Left ventricle myocardium inferior (tissue), 1 donor: ENCODE results near the gene CALHM5. TPM values are rescaled to one million over a fixed set of nuclear protein-coding genes. Genes with fewer than 3 reads are reported as not detected.

Experiments used
- DNase-seq: peaks from one replicate; pipeline ENCODE4 v3.0.0-alpha.2; 2020
- H3K27ac ChIP-seq: fragments of 200-600 bp; replicated peaks from 2 replicates; pipeline ENCODE4 v1.8.0; 2021
- H3K27me3 ChIP-seq: fragments of 200-600 bp; 2 replicates; pipeline ENCODE4 v1.8.0; 2021; ENCODE audit warnings: low read depth
- H3K36me3 ChIP-seq: fragments of 200-600 bp; 2 replicates; pipeline ENCODE4 v1.8.0; 2021
- H3K4me1 ChIP-seq: fragments of 200-600 bp; 2 replicates; pipeline ENCODE4 v1.8.0; 2021
- H3K4me3 ChIP-seq: fragments of 200-600 bp; 2 replicates; pipeline ENCODE4 v1.8.0; 2021; ENCODE audit warnings: mild to moderate bottlenecking, moderate library complexity
- H3K9me3 ChIP-seq: fragments of 200-600 bp; replicated peaks from 2 replicates; pipeline ENCODE4 v1.8.0; 2021
- intact Hi-C: fragments of 100-400 bp; cut with micrococcal nuclease; formaldehyde crosslinking; loops from one replicate; pipeline ENCODE4 v1.11.0; 2022
- total RNA-seq: library from RNA; stranded (reverse); fragmentation: NEBNext Ultra II Directional; extraction: Animal tissue kit (Norgen Biotek cat#: 25700); gene quantifications from one replicate; pipeline ENCODE4 v1.2.1, GENCODE V29; 2021
- TF ChIP-seq, protein P1 (sequence below): fragments of 200-600 bp; IDR thresholded peaks from 2 replicates; pipeline ENCODE4 v1.8.0; 2021; ENCODE audit warnings: antibody characterized with exemption, mild to moderate bottlenecking, borderline replicate concordance
- donor health status: DM: no; HTN: yes; CAD: no; lungs with severe emphysema.

Gene CALHM5
- total RNA-seq, 1 donor from 2014 or later, result 2.1 TPM

DNA sequence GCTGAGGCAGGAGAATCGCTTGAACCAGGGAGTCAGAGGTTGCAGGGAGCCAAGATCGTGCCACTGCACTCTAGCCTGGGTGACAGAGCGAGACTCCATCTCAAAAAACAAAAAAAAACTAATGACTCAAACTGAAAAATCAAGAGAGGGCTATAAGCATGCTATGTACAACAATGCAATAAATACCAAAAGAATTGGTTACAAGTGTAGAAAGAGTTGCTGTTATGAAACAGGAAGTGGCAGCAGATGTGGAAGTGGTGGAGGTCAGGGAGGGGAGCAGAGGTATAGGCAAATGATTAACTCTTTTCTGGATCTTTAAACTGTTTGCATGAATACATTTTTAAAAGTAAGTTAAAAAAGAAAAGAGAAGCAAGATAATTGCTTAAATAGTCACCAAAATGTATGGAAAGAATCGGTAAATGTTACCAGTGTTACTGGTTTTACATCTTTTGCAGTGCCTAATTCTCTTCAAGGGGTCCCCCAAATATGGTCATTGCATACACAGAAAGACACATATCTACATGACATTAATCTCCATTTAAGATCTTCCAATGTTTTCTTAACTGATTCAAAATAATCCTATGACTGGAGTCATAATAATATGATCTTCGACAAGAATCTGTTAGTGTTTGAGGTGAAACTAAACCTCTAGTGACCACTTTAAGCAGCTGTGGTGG is 35.3 kb upstream of the CALHM5 start:
- H3K9me3 ChIP-seq, result no peaks in the 10 kb centered on the region
- no peaks in the 10 kb centered on the region for H3K36me3 ChIP-seq
- H3K27ac ChIP-seq, result no peak overlapping the region
- intact Hi-C loops, result no loop called here
- H3K4me3 ChIP-seq, result no peak overlapping the region
- H3K27me3 ChIP-seq, result no peaks in the 10 kb centered on the region
- no peaks in the 10 kb centered on the region for H3K4me1 ChIP-seq
- TF ChIP-seq, protein P1, sequence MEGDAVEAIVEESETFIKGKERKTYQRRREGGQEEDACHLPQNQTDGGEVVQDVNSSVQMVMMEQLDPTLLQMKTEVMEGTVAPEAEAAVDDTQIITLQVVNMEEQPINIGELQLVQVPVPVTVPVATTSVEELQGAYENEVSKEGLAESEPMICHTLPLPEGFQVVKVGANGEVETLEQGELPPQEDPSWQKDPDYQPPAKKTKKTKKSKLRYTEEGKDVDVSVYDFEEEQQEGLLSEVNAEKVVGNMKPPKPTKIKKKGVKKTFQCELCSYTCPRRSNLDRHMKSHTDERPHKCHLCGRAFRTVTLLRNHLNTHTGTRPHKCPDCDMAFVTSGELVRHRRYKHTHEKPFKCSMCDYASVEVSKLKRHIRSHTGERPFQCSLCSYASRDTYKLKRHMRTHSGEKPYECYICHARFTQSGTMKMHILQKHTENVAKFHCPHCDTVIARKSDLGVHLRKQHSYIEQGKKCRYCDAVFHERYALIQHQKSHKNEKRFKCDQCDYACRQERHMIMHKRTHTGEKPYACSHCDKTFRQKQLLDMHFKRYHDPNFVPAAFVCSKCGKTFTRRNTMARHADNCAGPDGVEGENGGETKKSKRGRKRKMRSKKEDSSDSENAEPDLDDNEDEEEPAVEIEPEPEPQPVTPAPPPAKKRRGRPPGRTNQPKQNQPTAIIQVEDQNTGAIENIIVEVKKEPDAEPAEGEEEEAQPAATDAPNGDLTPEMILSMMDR, result no peak
- no peak for DNase-seq

DNA sequence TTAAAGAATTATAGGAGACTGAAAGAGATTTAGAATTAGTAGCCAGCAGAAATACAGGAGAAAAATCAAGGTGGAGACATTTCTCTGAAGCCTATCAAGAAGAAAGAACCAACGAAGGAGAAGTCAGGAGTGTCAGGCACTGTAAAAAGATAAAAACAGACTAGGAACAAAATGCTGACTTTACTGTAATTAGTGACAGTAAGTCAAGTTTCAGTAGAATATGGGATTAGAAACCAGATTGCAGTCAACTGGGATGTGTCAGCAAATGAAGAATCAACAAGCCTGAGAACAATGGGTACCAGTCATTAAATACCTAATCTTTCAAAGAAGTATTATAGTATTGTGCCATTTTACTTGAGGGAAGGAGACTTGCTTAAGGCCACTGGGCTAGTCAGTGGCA is 28.7 kb upstream of the CALHM5 start:
- intact Hi-C loops, result no loop called here
- no peaks in the 10 kb centered on the region for H3K4me1 ChIP-seq

DNA sequence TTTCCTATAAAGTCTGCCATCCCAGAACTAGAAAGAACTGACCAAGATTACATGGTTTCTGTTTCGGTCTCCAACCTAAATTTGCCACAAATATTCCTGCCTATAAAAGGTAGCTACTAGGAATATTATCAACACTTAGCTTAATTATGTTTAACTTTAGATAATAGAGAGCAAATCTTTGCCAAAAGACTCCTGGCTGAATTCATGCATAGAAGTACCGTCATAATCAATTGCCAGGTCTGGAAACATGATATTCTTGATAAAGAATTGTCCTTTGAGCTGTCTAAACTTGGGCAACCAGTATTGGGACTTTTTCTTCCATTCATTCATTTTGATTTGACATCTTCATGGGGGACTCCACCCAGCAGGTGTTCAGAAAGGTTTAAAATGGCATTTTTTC is 27.8 kb upstream of the CALHM5 start:
- no peaks in the 10 kb centered on the region for H3K27me3 ChIP-seq
- H3K36me3 ChIP-seq, result no peaks in the 10 kb centered on the region
- no peaks in the 10 kb centered on the region for H3K9me3 ChIP-seq
- intact Hi-C loops, result no loop called here
- DNase-seq, result no peak
- no peaks in the 10 kb centered on the region for H3K4me1 ChIP-seq
- TF ChIP-seq, protein P1, result no peak
- H3K4me3 ChIP-seq, result no peak overlapping the region
- H3K27ac ChIP-seq, result no peak overlapping the region

More for the DNA sequence above, 28.7 kb upstream of the CALHM5 start:
- H3K27me3 ChIP-seq, result no peaks in the 10 kb centered on the region
- TF ChIP-seq, protein P1, result no peak
- no peak for DNase-seq
- no peaks in the 10 kb centered on the region for H3K36me3 ChIP-seq
- no peaks in the 10 kb centered on the region for H3K9me3 ChIP-seq
- H3K27ac ChIP-seq, result no peak overlapping the region
- H3K4me3 ChIP-seq, result no peak overlapping the region

DNA sequence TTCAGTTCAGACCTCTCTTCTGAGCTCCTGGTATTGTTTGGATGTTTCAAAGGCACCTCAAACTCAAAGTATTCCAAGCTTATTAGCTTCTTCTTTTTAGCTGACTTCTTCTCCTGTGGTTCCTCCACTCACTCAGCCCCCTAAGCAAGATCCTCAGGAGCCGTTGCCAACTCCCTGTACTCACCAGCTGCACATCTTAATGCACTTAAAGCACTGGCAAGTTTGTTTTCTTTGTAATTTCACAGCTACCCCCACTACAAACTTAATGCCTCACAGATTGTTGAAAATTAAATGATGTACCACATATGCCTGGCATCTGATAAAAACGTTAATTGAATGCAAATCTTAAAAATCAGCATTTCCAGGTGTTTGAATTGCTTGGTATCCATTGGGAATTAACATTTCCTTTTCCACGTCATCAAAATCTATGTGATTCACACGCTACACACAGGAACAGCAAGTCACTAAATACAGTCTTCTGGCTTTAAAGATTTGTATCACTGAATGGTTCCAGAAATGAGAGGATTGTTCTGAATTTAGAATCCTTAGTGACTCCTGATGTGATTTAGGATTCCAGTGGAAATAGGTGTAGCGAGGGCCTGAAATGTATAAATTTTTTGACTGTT is 25.8 kb upstream of the CALHM5 start:
- intact Hi-C loops, result no loop called here
- TF ChIP-seq, protein P1, result no peak
- H3K4me3 ChIP-seq, result no peak overlapping the region
- H3K27me3 ChIP-seq, result no peaks in the 10 kb centered on the region
- no peaks in the 10 kb centered on the region for H3K4me1 ChIP-seq
- no peak overlapping the region for H3K27ac ChIP-seq
- no peak for DNase-seq
- no peaks in the 10 kb centered on the region for H3K36me3 ChIP-seq
- H3K9me3 ChIP-seq, result peaks cover 14% of the 10 kb centered on the region

DNA sequence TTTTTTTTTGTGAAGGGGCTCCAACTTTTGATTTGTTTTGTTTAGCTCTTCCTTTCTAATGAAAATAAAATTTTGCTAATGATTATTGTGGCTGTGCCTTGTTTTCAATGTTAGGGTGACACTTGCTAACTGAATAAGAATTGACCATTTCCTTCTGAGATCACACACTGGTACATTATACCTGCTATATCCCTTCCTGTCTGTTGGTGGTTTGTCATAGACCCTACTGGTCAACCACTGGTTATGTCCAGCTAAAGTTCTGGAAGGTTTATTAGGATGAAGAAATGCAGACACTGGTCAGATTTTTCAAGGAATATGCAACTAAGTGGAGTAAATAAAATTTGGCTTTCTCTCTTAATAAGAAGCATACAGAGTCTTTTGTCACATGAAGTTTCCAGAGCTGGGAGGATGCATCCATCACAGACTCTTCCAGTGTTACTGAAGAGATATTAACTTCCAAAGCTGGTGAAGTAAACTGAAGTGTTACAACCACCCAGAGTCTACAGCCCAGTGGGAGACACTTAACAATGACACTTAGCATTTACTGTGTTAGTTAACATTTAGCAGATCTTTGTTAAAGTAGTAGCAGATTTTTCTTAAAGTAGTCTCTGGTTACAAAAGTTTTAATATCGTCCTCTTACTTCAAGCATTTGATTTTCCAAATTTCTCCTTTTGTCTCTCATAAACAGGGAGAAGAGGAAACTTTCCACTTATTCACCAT is 19.7 kb upstream of the CALHM5 start:
- Histone ChIP-seq H3K36me3 (no peaks in the 10 kb centered on the region), H3K4me3 (no peak overlapping the region), H3K27ac (no peak overlapping the region), H3K27me3 (no peaks in the 10 kb centered on the region), H3K4me1 (no peaks in the 10 kb centered on the region), H3K9me3 (peaks cover 23% of the 10 kb centered on the region)
- intact Hi-C loops, result no loop called here
- no peak for DNase-seq
- TF ChIP-seq, protein P1, result no peak
